Activated naive CD8-positive, alpha-beta T cell treated with anti-CD3 and anti-CD28 coated beads, Interleukin-2, amount 50 U/mL, for 16 hours (primary cell): ENCODE data around the gene TMTC2.
"Not testable (repeated sequence)": the region's sequence is repeated elsewhere in the genome, so short reads cannot be mapped to it uniquely, and the experiment has no call there.

ENCODE experiments used
- DNase-seq: peaks from one replicate; pipeline ENCODE4 v3.0.0-alpha.2; 2020; ENCODE audit warnings: low read depth, low spot score

Gene TMTC2

DNA sequence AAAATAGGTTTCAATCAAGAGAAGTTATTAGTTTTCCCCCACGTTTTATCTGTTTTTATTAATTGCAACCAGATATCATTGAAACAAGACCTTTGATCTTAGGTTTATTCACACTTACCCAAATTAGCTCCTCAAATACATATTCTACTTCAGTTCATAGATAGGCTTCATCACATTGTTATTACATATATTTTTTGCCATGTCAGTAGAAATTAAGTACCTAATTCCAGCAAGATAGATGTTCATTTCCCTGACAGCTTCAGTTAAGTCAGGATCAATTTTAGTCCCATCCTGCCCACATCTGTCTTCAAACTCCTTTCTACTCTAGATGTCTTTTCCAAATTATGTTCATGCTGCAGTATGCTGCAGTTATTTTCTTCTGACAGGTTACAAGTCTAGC lies 388.8 kb downstream of the TMTC2 start:
- no peak for DNase-seq

DNA sequence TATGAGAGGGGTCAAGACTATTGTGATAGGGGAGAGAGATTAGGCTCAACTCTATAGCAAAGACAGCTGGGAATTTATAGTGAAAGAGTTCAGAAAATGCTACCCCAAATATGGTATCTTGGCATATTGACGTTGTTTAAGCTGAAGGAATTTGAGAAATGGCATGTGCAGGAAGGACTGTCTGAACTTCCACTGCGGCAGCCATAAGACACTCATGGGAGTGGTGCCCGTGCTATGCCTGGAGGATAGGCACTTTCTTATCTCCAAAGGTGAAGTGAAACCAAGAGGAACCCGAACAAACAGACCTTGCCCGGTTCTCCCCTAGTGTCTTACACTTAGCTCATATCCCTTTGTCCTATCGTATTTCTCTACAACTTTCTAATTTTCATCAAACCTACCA lies 390.3 kb downstream of the TMTC2 start:
- no peak for DNase-seq

DNA sequence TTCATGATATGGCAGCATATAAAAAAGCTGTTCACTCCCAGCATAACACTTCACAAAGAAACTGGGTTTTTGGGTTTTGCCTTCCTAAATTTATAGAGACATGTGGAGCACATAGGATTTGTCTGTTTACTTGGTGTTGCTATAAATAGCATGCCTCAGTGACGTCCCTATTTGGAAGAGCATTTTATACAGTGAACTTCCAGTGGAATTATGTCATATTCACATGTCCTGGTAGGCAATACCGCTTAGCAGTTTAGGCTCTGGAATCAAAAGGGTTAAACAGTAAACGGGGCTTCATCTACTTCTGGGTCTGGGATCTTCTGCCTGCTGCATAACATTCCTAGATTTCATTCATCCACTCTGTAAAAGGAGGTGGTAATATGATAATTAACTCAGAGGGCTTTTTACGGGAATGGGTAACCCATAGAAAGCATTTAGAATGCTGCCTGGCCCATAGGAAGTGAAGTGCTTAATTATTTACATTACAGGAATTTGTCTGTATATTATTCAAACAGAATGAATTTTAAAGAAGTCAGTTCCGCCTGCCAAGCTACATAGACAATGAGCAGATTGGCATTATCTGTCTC lies 396.1 kb downstream of the TMTC2 start:
- no peak for DNase-seq

DNA sequence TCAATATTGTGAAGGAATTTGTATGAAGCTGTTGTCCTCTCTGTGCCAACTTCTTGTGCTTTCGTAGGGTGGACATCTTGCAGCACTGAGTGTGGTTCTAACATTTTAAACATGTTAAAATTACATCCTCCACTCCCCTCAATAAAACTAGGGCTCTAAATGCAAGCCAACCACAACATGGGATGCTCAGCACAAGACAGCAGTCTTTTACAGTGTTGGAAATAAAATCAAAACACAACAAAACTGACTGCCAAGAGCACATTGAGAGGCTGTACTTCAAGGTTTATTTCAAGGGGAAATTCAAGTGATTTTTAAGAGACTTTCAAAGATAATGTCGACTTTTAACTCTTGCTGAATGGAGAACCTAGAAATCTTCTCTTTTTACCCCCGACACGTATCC lies 396.9 kb downstream of the TMTC2 start:
- no peak for DNase-seq

DNA sequence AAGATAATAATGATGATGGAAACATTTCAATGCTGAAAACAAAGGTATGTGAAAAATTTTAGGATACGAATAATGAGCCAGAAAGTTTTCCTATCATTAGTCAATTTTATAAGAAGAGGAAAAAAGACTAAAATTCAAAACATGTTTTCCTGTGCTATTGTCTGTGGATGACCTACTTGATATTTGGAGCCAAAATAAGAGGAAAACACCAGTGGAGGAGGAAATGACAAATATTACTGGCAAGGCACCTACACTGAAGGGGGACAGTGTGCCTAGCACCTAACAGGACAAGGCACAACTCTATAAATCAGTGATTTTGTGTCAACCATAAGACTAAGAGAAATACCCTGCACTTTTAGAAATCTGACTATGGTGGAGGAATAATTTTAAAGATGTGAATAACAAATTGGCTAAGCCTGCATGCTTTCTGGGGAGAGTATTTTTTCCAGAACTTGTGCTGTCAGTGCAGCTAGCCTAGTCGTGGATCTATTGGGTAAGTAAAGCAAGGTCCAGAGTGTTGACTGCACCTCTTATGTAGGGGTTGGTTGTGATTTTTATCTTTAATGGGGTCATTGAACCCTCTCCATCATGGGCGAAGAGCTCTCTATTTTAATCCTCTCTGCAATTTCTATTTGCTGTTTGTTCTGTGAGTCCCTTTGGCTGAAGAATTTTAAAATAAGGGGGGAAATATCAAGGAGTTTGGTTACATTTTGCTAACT lies 398.0 kb downstream of the TMTC2 start:
- no peak for DNase-seq

DNA sequence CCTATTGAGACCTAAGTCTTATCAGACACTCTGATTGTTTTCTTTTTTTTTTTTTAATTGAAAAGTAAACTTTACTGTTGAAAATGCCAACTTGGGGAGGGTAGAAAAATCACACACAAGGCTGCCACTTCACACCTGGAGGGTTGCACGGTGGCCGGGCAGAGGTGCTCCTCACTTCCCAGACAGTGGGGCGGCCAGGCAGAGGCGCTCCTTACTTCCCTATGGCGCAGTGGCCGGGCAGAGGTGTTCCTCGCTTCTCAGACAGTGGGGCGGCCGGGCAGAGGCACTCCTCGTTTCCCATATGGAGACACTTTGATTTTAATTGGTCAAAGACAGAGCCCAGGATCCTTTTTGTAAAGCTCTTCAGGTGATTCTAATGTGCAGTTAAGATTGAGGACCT lies 399.3 kb downstream of the TMTC2 start:
- DNase-seq, result no peak

DNA sequence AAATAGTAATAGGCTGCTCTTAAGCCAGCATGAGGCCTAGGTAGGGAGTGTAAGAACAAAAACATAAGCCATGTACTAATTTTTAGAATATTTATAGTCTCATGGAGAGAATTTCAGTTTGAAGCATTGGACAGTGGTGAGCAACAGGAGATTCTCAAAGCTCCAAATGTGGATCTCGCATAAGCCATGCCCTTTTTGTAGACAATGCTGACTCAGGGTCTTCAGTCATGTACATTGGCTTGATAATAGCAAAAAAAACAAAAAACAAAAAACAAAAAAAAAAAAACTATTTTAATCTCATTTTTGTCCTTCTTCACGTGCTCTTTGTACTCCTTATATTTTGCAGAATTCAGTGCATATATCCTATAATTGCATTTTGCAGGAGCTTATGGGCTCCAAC lies 402.9 kb downstream of the TMTC2 start:
- no peak for DNase-seq

DNA sequence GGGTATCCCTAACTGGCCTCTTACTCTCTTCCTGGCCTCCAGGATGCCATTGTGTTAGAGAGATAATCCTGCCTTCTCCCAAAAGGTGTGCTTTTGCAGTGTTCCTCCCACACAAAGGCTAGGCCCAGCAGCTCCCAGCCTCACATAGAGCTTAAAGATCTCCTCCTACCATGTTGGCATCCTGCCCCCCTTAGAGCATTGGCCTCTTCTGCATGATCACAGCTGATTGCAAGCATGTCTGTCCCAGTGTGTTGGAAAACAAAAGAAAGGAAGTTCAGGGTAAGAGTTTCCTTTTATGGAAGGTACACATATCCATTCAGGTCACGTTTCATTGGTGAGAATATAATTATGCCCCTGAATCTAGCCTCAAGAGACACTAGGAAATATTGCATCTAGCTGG lies 405.4 kb downstream of the TMTC2 start:
- no peak for DNase-seq

DNA sequence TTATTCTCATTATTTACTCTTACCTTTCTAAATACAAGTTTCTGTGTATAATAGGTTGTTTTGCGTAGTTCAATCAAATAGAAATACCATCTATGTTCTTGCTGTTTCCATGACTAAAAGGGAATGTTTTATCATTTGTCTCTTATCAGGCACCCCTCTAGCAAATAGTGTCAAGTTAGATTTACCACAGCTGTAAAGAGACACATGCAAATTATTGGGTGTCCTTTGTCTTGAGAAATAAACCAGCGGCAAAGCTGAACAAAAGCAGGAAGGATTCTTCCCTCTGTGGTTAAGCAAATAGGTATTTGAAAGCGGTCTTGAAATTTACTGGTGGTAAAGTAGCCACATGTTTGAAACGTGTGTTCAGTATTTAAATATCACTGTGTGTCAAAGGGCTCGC lies 405.9 kb downstream of the TMTC2 start:
- DNase-seq, result no peak

DNA sequence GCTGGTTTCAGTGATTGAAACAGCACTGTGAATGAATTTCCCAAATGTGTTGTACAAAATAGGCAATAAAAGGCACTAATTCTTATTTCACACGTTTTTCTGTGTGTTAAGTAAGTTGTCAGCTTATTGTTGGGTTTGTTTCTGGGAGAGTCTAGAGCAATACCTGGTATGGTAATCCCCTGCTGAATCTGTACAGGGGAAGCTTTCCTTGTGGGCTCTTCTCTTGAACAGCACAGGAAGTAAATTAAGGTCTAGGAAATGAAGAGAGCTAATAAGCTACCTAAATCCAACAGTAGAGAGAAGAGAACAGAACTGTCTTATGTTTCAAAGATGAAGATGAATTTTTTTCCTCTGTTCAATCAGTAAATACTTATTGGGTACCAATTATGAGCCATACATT lies 406.7 kb downstream of the TMTC2 start:
- no peak for DNase-seq

DNA sequence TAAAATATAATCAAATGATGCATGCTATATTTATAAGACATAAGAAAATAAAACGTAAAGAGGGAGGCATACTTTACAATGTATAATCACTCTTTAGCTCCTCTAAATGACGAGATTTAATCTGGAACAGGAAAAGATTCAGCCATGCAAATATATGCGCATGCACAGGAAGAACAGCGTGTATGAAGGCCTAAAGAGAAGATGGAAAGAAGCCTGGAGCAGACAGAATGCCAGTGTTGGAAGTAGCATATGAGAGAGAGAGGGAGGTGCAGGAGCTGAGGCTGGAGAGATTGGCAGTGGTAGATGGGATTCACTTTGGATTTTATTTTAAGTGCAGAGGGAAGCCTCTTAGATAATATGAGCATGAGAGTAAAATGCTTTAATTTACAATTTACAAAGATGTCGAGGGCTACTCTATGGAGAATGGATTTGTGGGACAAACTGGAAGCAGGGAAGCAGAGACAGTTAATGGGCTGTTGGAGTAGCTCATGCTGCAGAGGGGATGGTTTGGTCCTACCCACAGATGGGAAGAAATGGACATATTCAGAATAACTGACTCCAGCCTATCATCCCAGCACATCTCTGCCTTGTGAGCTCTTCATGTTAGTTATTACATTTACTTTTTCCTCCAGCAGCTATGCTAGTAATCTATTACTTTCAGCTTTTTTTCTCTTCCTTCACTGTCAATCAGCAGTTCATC lies 411.1 kb downstream of the TMTC2 start:
- DNase-seq, result no peak

DNA sequence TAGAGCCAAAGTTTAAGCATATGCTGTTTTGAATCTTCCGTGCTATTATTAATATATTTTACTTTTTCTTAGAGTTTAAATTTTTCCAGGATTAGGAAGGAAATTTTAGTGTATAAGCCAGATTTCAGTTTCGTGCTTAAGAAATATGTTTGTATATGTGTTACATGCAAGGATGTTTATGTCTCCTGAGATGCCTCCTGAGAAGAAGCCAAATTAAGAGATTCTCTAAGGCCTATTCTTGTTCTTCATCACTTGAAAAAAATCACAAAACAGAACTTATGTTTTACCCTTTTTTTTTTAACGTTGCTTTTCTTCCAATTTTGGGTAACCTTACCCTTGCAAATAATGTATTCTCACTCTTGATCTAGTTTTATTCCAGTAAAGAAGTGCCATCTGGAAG lies 412.7 kb downstream of the TMTC2 start:
- no peak for DNase-seq

DNA sequence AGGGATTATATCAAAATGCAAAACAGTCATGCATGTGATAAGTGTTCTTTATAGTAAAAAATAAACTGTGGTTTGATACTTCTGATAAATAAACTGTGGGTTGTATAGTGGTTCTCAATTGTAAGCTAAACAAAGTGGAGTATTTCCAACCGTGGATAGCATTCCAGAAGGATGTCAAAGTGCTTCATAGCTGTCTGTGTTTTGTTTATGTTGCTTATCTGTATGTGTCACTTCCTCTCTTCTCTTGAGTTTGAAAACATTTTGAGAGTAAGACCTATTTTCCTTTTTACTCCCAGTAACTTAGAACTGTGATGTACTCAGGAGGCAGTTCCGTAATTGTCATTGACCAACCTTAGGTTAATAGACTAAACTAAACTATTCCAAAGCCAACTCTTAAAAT lies 415.8 kb downstream of the TMTC2 start:
- DNase-seq, result no peak

DNA sequence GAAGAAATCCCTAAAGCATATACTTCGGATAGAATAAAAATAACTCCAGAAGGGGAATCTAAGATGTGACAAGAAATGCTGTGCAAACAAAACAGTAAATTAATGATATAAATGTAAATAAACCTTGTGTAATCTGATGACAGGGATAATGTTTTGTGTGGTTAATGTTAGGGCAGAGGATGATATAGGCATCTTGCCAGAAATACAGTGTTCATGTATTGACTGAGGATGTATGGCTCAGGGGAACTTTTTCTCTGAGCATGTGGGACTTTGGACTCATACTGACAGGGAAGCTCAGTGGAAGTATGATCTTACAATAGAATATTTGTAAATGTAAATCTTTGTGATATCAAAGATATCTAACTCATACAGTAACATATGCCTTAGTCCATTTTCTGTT lies 420.2 kb downstream of the TMTC2 start:
- no peak for DNase-seq

DNA sequence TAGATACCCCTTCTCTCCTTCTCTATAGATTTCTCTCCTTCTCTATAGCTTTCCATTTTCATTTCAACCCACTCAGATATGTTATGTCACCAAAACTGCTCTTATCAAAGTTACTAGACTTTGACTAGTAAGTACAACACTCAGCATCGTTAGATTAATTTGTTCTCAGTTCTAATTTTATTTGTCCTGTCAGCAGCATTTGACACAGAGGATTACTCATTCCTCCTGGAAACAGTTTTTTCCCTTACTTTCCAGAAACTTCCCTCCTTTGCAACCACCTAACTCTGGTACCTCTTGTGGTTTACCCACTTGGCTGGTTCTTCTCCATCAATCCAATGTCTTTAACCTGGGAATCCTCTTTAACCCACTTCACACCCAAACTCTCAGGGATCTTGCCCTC lies 423.7 kb downstream of the TMTC2 start:
- DNase-seq, result no peak

DNA sequence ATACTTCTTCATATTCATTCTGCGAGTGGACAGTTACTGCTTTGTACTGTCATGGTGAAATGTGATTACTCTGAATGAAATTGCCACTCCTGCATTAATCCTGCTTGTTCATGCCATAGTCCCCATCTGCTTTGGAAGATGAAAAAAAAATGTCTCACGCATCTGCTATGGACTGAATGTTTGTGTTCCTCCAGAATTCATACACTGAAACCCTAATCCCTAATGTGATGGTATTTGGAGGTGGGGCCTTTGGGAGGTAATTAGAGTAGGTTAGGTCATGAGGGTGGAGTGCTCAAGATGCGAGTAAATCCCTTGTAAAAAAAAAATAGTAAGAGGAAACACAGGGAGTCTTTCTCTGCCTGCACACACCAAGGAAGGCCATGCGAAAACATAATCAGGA lies 427.2 kb downstream of the TMTC2 start:
- no peak for DNase-seq

DNA sequence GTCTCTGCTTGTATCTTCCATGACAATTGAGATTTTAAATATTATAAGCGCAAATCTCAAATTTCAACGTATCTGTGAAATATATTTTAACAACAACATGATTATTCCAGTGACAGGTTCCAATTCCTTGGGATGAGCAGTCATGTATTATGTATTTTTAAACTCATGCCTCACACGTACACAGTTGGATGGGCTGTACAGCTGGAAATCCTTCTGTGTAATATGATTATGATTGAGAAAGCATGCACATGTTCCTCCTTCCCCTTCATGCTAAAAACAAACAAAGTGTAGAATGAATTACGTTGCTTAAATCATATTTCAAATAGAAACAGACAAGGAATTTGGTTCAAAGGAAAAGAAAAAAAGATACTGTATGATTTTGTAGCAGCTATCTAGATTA lies 428.3 kb downstream of the TMTC2 start:
- DNase-seq, result no peak

DNA sequence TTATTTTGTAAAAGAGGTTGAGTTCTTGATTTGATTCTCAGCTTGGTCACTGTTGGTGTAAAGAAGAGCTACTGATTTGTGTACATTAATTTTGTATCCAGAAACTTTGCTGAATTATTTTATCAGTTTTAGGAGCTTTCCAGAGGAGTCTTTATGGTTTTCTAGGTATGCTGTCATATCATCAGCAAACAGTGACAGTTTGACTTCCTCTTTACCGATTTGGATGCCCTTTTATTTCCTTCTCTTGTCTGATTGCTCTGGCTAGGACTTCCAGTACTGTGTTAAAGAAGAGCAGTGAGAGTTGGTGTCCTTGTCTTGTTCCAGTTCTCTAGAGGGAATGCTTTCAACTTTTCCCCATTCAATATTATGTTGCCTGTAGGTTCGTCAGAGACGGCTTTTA lies 431.2 kb downstream of the TMTC2 start:
- not testable (repeated sequence) for DNase-seq

DNA sequence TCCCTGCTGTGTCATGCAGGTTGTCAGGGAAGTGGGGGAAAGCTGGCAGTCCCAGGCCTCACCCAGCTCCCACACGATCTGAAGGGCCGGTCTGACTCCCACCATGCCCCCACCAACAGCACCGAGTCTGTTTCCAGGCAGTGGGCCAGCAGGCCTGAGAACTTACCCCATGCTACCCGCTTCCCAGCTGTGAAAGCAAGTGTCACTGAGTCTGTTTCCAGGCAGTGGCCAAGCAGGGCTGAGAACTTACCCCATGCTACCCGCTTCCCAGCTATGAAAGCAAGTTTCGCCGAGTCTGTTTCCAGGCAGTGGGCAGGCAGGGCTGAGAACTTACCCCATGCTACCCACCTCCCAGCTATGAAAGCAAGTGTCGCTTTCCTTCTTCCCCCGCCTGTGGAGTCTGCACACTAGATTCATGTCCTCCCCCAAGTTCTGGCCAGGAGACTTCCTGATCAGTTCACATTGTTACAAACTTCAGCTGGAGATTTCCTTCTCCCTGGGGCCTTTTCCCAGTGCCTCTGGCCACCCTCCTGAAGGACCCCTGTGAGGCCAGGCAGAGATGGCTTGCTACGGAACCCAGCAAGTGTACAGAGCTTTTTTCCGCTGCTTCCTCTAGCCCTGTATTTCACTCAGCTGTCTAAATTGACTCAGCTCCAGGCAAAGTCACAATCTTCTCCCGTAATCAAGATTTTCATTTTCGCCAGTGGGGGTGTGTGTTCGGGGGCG lies 435.4 kb downstream of the TMTC2 start:
- no peak for DNase-seq

DNA sequence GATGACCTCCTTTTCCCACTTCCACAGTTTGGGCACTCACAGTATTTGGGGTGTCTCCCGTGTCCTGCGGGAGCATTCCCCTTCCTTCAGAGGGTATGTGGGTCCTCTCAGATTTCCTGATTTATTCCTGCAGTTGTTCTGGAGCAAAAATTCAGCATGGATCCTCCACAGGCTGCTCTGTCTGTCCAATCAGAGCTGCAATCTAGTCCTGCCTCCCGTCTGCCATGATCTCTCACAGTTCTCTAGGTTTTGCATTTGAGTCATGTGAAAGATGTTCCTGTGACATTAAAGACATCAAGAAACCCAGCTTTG lies 435.9 kb downstream of the TMTC2 start:
- no peak for DNase-seq

DNA sequence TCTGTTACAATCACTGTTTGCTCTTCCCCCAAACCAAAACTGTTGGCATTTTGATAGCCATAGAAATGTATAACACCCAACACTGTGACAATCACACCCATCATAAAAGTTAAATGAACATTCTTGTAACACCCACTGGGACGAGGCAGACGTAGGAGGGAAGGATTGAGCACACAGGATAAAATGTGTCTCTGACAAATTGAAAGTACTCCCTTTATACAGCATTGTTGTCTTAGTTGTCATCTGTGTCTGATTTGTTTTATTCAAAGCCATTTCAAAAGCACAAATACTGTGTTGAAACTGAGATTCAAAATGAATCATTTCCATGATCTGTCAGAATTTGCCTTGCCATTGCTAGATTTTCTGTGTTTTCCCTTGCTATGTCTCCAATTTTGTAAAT lies 436.3 kb downstream of the TMTC2 start:
- DNase-seq, result no peak

DNA sequence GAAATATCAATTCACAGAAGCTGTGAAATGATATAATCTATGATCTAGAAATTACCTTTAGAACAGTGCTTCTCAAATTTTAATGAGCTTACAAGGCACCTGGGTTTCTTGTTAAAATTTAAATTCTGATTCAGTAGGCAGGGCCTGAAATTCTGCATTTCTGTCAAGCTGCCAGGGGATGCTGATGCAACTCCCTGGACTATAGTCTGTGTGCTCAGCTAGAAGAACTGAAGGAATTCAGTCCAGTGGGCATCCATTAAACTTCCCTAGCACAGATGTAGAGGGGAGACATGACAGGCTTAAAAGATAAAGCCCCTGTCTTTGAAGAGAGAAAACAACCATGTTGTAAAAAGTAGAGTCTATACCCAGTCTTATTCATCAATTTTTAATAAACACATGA lies 441.8 kb downstream of the TMTC2 start:
- DNase-seq, result no peak

DNA sequence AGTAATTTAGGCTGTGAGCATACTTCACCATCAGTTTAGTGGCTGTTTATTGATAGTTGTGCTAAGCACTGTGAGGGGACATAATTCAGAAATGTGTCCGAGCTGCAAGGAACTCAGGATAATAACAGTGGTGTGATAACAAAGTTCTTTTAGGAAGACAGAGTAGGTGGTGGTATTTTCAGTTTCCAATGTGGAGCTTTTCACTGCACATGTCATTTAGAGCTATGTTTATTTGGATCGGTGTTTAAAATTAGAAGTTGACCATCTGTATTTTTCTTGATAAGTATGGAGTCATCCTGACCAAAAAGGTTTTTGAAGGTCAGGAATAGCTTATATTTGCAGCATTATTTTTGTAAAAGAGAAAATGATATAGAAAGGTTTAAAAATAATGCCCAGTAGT lies 443.5 kb downstream of the TMTC2 start:
- DNase-seq, result no peak
